Left lung (tissue), 10 donors: ENCODE measurements around the gene LRFN3. TPM values are rescaled to one million over a fixed set of nuclear protein-coding genes. Genes with fewer than 3 reads are reported as not detected.

Experiments
- ATAC-seq: fragments of 200-7000 bp; cut with Tn5 transposase; one replicate; pipeline ENCODE4 v1.9.1; 2020; ENCODE audit warnings: moderate library complexity
- DNase-seq, 4 donors: peaks; one replicate each; pipeline ENCODE4 v3.0.0-alpha.2; 2013 to 2020
- H3K27ac ChIP-seq, 2 donors: fragments of 200-600 bp; sonication (generic) in 1 of 2; one replicate each; pipeline versions ENCODE4 v1.5.0 to v1.8.0; 2020 to 2021
- H3K27me3 ChIP-seq, 2 donors: fragments of 200-600 bp; sonication (generic) in 1 of 2; one replicate each; pipeline versions ENCODE4 v1.5.0 to v1.8.0; 2020 to 2021
- H3K36me3 ChIP-seq, 2 donors: fragments of 200-600 bp; sonication (generic) in 1 of 2; one replicate each; pipeline versions ENCODE4 v1.5.0 to v1.8.0; 2020 to 2021
- H3K4me1 ChIP-seq, 2 donors: fragments of 200-600 bp; one replicate each; pipeline ENCODE4 v1.8.0; 2021
- H3K4me3 ChIP-seq, 2 donors: fragments of 200-600 bp; sonication (generic) in 1 of 2; one replicate each; pipeline versions ENCODE4 v1.5.0 to v1.8.0; 2020 to 2021; ENCODE audit warnings: mild to moderate bottlenecking in 1 of 2
- H3K9me3 ChIP-seq, 2 donors: fragments of 200-600 bp; sonication (generic) in 1 of 2; one replicate each; pipeline versions ENCODE4 v1.5.0 to v1.8.0; 2020 to 2021
- intact Hi-C, 2 donors: fragments of 100-400 bp; cut with DNase I; formaldehyde crosslinking; loops; one replicate each; pipeline versions ENCODE4 v1.11.2 to v1.14.2; 2022
- polyA plus RNA-seq, 6 donors: library from polyadenylated mRNA; unstranded; fragments of 120-200 nt; gene quantifications; one replicate each; pipeline ENCODE4 v1.2.1, GENCODE V29; 2013; ENCODE audit not compliant: insufficient read length in 6 of 6
- total RNA-seq, 2 donors: library from RNA; stranded (reverse); fragmentation: NEBNext Ultra II Directional; extraction: Animal tissue kit (Norgen Biotek cat#: 25700); gene quantifications; one replicate each; pipeline ENCODE4 v1.2.1, GENCODE V29; 2021
- TF ChIP-seq, protein P1 (sequence below), 2 donors: fragments of 200-600 bp; sonication (generic) in 1 of 2; IDR thresholded peaks; one replicate each; pipeline versions ENCODE4 v1.5.0 to v1.8.0; 2021; ENCODE audit warnings: antibody characterized with exemption in 2 of 2
- donor health status: DM: no; HTN: yes; CAD: no.
- donor health status: DM: no; HTN: no; CAD: no.

Gene LRFN3
- total and polyA plus RNA-seq, 8 donors: 8.0 to 14.8 (median 12.3) TPM

DNA sequence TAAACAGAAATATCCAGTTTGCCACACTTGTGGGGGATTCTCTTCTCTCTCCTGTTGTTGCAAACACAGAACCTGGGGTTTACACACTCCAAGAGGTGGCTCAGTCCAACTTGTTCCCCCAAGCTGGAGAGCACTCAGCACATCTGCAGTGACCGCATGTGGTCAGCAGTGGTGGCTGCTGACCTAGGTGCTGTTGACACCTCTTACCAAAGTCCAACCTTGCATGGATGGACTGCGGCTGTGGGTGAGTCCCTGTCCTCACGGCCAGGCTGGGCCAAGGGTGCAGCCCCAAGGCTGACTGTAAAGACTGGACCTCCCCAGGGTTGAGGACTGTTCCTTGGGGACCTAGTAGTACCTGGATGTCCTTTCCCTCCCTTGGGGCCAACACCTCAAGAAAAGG is 6.1 kb downstream of the LRFN3 start:
- ATAC-seq: no peak
- peaks cover 0 to 29% of the 10 kb centered on the region in 2 donors for H3K36me3 ChIP-seq
- peaks cover 0 to 4% of the 10 kb centered on the region in 2 donors for H3K27me3 ChIP-seq
- TF ChIP-seq, protein P1, sequence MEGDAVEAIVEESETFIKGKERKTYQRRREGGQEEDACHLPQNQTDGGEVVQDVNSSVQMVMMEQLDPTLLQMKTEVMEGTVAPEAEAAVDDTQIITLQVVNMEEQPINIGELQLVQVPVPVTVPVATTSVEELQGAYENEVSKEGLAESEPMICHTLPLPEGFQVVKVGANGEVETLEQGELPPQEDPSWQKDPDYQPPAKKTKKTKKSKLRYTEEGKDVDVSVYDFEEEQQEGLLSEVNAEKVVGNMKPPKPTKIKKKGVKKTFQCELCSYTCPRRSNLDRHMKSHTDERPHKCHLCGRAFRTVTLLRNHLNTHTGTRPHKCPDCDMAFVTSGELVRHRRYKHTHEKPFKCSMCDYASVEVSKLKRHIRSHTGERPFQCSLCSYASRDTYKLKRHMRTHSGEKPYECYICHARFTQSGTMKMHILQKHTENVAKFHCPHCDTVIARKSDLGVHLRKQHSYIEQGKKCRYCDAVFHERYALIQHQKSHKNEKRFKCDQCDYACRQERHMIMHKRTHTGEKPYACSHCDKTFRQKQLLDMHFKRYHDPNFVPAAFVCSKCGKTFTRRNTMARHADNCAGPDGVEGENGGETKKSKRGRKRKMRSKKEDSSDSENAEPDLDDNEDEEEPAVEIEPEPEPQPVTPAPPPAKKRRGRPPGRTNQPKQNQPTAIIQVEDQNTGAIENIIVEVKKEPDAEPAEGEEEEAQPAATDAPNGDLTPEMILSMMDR (IDR thresholded peaks at IDR 0.05): no peak
- no peak overlapping the region for H3K4me3 ChIP-seq
- peaks cover 0 to 11% of the 10 kb centered on the region in 2 donors for H3K4me1 ChIP-seq
- H3K27ac ChIP-seq: no peak overlapping the region
- intact Hi-C loops: no loop called here
- peak in 1 of 4 donors; percentile 30 for DNase-seq
- H3K9me3 ChIP-seq: no peaks in the 10 kb centered on the region

DNA sequence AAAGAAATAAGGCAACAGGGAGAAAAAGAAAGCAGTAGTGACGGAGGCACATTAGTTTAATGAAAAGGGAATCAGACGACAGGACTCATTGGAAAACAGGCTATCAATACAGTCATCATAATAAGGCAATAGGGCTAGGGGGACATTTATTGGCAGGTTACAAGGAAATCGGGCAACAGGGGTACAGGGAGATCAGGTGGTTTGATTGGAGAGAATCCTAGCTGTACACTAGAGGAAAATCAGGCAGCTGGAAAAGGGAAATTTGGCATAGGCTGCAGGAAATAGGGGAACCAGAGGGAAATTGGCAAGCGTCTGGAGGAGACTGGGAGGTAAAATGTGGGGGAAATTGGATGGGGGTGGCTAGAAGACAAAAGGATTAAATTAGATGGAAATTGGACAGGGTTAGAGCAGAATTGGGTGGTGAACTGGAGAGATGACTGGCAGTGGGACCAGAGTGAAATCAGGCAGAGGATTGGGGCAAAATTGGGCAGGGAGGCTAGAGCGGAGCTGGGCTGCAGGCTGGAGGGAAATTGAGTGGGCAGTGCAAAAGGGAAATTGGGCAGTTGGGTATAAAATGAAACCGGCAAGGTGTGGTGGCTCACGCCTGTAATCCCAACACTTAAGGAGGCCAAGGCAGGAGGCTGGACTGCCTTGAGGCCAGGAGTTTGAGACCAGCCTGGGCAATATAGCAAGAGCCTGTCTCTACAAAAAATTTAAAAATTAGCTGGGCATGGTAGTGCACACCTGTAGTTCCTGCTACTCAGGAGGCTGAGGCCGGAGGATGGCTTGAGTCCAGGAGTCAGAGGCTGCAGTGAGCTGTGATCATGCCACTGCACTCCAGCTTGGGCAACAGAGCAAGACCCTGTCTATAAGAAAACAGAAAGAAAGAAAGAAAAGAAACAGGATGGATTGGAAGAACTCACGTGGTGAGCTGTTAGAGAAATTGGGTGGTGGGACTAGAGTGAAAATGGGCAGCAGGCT is 7.4 kb downstream of the LRFN3 start:
- TF ChIP-seq, protein P1 (IDR thresholded peaks at IDR 0.05): no peak
- intact Hi-C loops: no loop called here

DNA sequence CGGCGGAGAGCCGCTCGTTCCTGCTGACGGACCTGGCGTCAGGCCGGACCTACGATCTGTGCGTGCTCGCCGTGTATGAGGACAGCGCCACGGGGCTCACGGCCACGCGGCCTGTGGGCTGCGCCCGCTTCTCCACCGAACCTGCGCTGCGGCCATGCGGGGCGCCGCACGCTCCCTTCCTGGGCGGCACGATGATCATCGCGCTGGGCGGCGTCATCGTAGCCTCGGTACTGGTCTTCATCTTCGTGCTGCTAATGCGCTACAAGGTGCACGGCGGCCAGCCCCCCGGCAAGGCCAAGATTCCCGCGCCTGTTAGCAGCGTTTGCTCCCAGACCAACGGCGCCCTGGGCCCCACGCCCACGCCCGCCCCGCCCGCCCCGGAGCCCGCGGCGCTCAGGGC is 8.4 kb downstream of the LRFN3 start:
- no peak overlapping the region for H3K27ac ChIP-seq
- ATAC-seq (no peak), DNase-seq (peak in 1 of 4 donors; percentile 77)
- intact Hi-C loops: no loop called here
- H3K4me3 ChIP-seq: no peak overlapping the region
- no peaks in the 10 kb centered on the region for H3K4me1 ChIP-seq
- peaks cover 0 to 26% of the 10 kb centered on the region in 2 donors for H3K36me3 ChIP-seq
- H3K27me3 ChIP-seq: no peaks in the 10 kb centered on the region
- H3K9me3 ChIP-seq: no peaks in the 10 kb centered on the region
- TF ChIP-seq, protein P1 (IDR thresholded peaks at IDR 0.05): no peak

More for the DNA sequence above, 7.4 kb downstream of the LRFN3 start:
- H3K27ac ChIP-seq: no peak overlapping the region
- no peak overlapping the region for H3K4me3 ChIP-seq
- H3K27me3 ChIP-seq: no peaks in the 10 kb centered on the region
- ATAC-seq: no peak
- H3K36me3 ChIP-seq: peaks cover 0 to 29% of the 10 kb centered on the region in 2 donors
- peak in 1 of 4 donors; percentile 11 for DNase-seq
- H3K4me1 ChIP-seq: no peaks in the 10 kb centered on the region
- H3K9me3 ChIP-seq: no peaks in the 10 kb centered on the region

DNA sequence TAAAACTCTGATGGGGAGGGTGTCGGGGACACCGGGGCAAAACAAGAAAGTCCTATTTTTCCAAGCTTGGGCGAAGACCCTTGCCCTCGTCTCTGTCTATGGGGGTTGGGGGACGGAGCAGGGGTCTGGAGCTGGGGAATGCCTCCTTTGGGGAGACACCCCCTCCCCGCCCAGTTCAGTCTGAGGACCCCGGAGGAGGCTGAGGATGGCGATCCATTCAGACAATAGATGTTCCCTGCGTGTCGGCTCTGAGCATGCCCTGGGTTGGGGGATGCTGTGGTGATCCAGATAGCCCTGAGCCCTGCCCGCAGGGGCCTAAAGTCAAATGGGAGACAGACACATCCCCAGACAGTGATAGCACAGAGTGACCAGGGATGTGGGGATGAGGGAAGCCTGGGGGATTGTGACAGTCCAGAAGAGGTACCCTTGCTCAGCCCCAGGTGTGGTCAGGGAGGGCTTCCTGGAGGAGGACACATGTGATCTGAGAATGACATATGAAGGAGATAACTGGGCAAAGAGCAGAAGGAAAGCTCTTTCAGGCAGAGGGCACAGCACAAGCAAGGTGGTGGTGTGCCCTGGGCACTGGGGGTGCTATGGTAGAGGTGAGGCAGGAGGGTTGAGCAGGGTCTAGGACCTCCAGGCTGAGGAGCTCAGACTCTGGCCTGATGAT is 9.1 kb downstream of the LRFN3 start:
- no peak overlapping the region for H3K27ac ChIP-seq
- ATAC-seq (no peak), DNase-seq (peak in 1 of 4 donors; percentile 39)
- H3K4me3 ChIP-seq: no peak overlapping the region
- TF ChIP-seq, protein P1 (IDR thresholded peaks at IDR 0.05): no peak
- no peaks in the 10 kb centered on the region for H3K27me3 ChIP-seq
- intact Hi-C loops: no loop called here
- H3K36me3 ChIP-seq: peaks cover 0 to 19% of the 10 kb centered on the region in 2 donors
- no peaks in the 10 kb centered on the region for H3K4me1 ChIP-seq
- no peaks in the 10 kb centered on the region for H3K9me3 ChIP-seq

DNA sequence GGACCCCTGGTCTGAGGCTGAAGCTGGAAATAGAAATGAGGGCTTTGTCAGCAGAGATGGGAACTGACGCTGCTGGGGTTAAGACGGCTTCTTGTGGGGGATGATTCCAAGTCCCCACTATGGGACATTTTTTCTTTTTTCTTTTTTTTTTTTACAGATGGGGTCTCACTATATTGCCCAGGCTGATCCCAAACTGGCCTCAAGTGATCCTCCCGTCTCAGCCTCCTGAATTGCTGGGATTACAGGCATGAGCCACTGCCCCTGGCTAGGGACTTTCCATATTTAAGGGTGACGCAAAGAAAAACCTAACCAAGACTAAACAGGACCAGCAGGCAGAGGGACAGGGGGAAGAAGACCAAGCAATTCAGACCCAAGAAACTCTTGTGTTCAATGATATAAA is 10.0 kb downstream of the LRFN3 start:
- TF ChIP-seq, protein P1 (IDR thresholded peaks at IDR 0.05): no peak
- intact Hi-C loops: no loop called here
- DNase-seq (no peak), ATAC-seq (no peak)
- Histone ChIP-seq H3K27ac (no peak overlapping the region), H3K4me3 (no peak overlapping the region), H3K36me3 (peaks cover 0 to 11% of the 10 kb centered on the region in 2 donors), H3K9me3 (no peaks in the 10 kb centered on the region), H3K27me3 (no peaks in the 10 kb centered on the region), H3K4me1 (no peaks in the 10 kb centered on the region)
